B cell (primary cell): ENCODE measurements around the gene RTF2. TPM values are rescaled to one million over a fixed set of nuclear protein-coding genes. Genes with fewer than 3 reads are reported as not detected.

ENCODE experiments used
- ATAC-seq: fragments of 200-7000 bp; cut with Tn5 transposase; one replicate; pipeline ENCODE4 v1.10.0; 2021; ENCODE audit warnings: low read depth, mild to moderate bottlenecking, moderate number of reproducible peaks, moderate library complexity
- CTCF ChIA-PET: fragments of 350-600 bp; sonication (Branson Sonifier 250); formaldehyde crosslinking; loops from one replicate; lab custom pipeline; 2021; ENCODE audit warnings: antibody characterized with exemption, inconsistent platforms; lab: Charles Lee
- POLR2A ChIA-PET: fragments of 350-600 bp; sonication (Branson Sonifier 250); formaldehyde crosslinking; loops from one replicate; lab custom pipeline; 2021; ENCODE audit warnings: antibody characterized with exemption; lab: Charles Lee
- DNase-seq: peaks from one replicate; pipeline ENCODE4 v3.0.0; 2013
- H2AFZ ChIP-seq: 2 replicates; pipeline ENCODE4 v1.6.1; 2012; ENCODE audit warnings: mild to moderate bottlenecking, low read depth, low read length; ENCODE audit not compliant: insufficient read depth, poor library complexity, severe bottlenecking
- H3K27ac ChIP-seq, 2 donors: 1 replicate in 1 of 2; 2 replicates in 1 of 2; pipeline ENCODE4 v1.5.1; 2012 to 2013; ENCODE audit warnings: low read length in 2 of 2, mild to moderate bottlenecking in 2 of 2, moderate library complexity in 1 of 2
- H3K27me3 ChIP-seq, 4 experiments: fragments of 200-600 bp in 1 of 4; sonication (generic) in 1 of 4; replicated peaks in 1 of 4; 1 replicate in 2 of 4; 2 replicates in 2 of 4; pipeline versions ENCODE4 v1.6.1 to v1.7.0; 2013 to 2016; ENCODE audit warnings: low read length in 3 of 4, mild to moderate bottlenecking in 2 of 4, mixed read lengths in 1 of 4, moderate library complexity in 1 of 4; ENCODE audit not compliant: insufficient read depth in 4 of 4, control insufficient read depth in 3 of 4; ENCODE audit errors: control extremely low read depth in 1 of 4
- H3K36me3 ChIP-seq, 2 experiments: replicated peaks in 1 of 2; 1 replicate in 1 of 2; 2 replicates in 1 of 2; pipeline versions ENCODE4 v1.6.1 to v1.7.1; 2013; ENCODE audit warnings: low read length in 1 of 2; ENCODE audit not compliant: insufficient read depth in 2 of 2, control insufficient read depth in 1 of 2; ENCODE audit errors: control extremely low read depth in 1 of 2, extremely low read depth in 1 of 2
- H3K4me1 ChIP-seq, 2 donors: fragments of 200-600 bp in 1 of 2; sonication (generic) in 1 of 2; 1 replicate in 1 of 2; 2 replicates in 1 of 2; pipeline versions ENCODE4 v1.5.1 to v1.6.1; 2013 to 2017; ENCODE audit warnings: low read length in 2 of 2; ENCODE audit not compliant: control insufficient read depth in 2 of 2, insufficient read depth in 2 of 2
- H3K4me2 ChIP-seq: replicated peaks from 2 replicates; pipeline ENCODE3; 2012; ENCODE audit warnings: mild to moderate bottlenecking, low read depth, low read length; ENCODE audit not compliant: poor library complexity, severe bottlenecking
- H3K4me3 ChIP-seq, 5 experiments: fragments of 200-600 bp in 1 of 5; sonication (generic) in 1 of 5; 1 replicate in 3 of 5; 2 replicates in 2 of 5; pipeline versions ENCODE4 v1.5.1 to v1.7.0; 2011 to 2016; ENCODE audit warnings: low read length in 4 of 5, mild to moderate bottlenecking in 4 of 5, low read depth in 2 of 5, control low read depth in 1 of 5, moderate library complexity in 1 of 5; ENCODE audit not compliant: insufficient read depth in 1 of 5; ENCODE audit errors: control extremely low read depth in 1 of 5, extremely low read depth in 1 of 5
- H3K79me2 ChIP-seq: fragments of 200-600 bp; sonication (generic); one replicate; pipeline ENCODE4 v1.6.0; 2016; ENCODE audit warnings: low read length; ENCODE audit not compliant: control insufficient read depth, insufficient read depth
- H3K9ac ChIP-seq: fragments of 200-600 bp; sonication (generic); 2 replicates; pipeline ENCODE4 v1.6.1; 2017; ENCODE audit warnings: mild to moderate bottlenecking, low read length, moderate library complexity
- H3K9me3 ChIP-seq, 3 donors: one replicate each; pipeline versions ENCODE4 v1.6.1 to v1.7.1; 2013; ENCODE audit warnings: low read length in 2 of 3; ENCODE audit not compliant: control insufficient read depth in 2 of 3, insufficient read depth in 1 of 3; ENCODE audit errors: control extremely low read depth in 1 of 3
- H4K20me1 ChIP-seq: 2 replicates; pipeline ENCODE4 v1.6.0; 2012; ENCODE audit warnings: mild to moderate bottlenecking, low read length; ENCODE audit not compliant: insufficient read depth, control insufficient read depth, poor library complexity, severe bottlenecking
- H3K27ac Mint-ChIP-seq: one replicate; pipeline ENCODE4 v1.8.0; 2021; ENCODE audit warnings: mixed read lengths
- H3K27me3 Mint-ChIP-seq: one replicate; pipeline ENCODE4 v1.8.0; 2021; ENCODE audit warnings: mixed read lengths
- H3K4me1 Mint-ChIP-seq: one replicate; pipeline ENCODE4 v1.8.0; 2021; ENCODE audit warnings: mixed read lengths
- H3K4me3 Mint-ChIP-seq: one replicate; pipeline ENCODE4 v1.8.0; 2021; ENCODE audit warnings: mixed read lengths
- H3K9me3 Mint-ChIP-seq: one replicate; pipeline ENCODE4 v1.8.0; 2022; ENCODE audit warnings: mixed read lengths; ENCODE audit not compliant: insufficient read depth
- EZH2 ChIP-seq: IDR thresholded peaks from 2 replicates; pipeline ENCODE4 v1.6.1; 2012; ENCODE audit warnings: borderline replicate concordance, low read depth, mild to moderate bottlenecking, moderate library complexity, low read length; ENCODE audit not compliant: insufficient read depth, poor library complexity, severe bottlenecking
- WGBS: methylation state at CpG from one replicate; pipeline ENCODE4 v1.1.5; 2013; ENCODE audit warnings: missing lambda C conversion rate; ENCODE audit not compliant: insufficient coverage; 5-methylcytosine and 5-hydroxymethylcytosine counted together
- intact Hi-C: fragments of 100-400 bp; cut with micrococcal nuclease; formaldehyde crosslinking; loops from one replicate; pipeline ENCODE4 v1.10.0; 2022
- polyA plus RNA-seq: library from polyadenylated mRNA; depleted of rRNA; stranded (reverse); fragments of >200 nt; gene quantifications from 2 replicates; pipeline ENCODE4 v1.2.3, GENCODE V29; 2012
- total RNA-seq, 2 donors: library from RNA; stranded (reverse); fragments of 120-200 nt in 1 of 2; gene quantifications; 1 replicate in 1 of 2; 2 replicates in 1 of 2; pipeline versions ENCODE4 v1.2.3 to v1.2.4, GENCODE V29; 2013 to 2022
- TF ChIP-seq, protein P1 (sequence below): fragments of 200-600 bp; IDR thresholded peaks from one replicate; pipeline ENCODE4 v1.8.0; 2022; ENCODE audit warnings: antibody characterized with exemption, mild to moderate bottlenecking

The RTF2 gene
- total and polyA plus RNA-seq, 2 donors (not counting 1 experiment from before 2014, with no cell fraction given): 34.6 to 78.4 TPM

DNA sequence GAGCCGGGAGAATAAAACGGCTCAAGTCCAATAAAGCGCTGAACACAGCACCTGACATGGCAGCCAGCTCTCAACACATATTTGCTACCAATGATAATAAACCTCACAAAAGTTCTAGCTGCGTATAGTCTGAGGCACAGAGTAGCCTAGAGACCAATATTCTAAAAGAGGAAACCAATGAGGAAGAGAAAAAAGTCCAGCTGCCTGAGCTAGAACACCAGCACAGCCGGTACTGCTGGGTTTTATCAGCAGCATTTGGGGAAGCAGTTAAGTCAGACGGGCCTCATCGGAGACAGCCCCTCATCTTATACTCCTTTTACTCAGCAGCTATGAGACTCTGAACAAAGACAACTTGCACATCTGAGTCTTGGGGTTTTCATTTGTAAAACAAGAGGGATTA lies 2.4 kb upstream of the RTF2 start:
- peaks cover 25% of the 10 kb centered on the region for H3K79me2 ChIP-seq
- H3K4me1 ChIP-seq: peaks cover 37 to 53% of the 10 kb centered on the region in 2 donors
- H3K27ac ChIP-seq: peak overlapping the region; percentile 73 to 85
- ATAC-seq: peak; percentile 29
- Mint-ChIP-seq H3K4me1 (peaks cover 50% of the 10 kb centered on the region), H3K27ac (peak overlapping the region; percentile 77), H3K9me3 (no peaks in the 10 kb centered on the region), H3K4me3 (peak overlapping the region; percentile 13), H3K27me3 (no peaks in the 10 kb centered on the region)
- intact Hi-C loops: no loop called here
- H3K9me3 ChIP-seq: no peaks in the 10 kb centered on the region
- H3K36me3 ChIP-seq: no peaks in the 10 kb centered on the region
- ChIA-PET POLR2A (no interaction called here), CTCF (interaction anchor here (1.5 to 3.6 kb wide), 2 partner anchors 64 to 68 kb away, joined by 3 to 15 read pairs; no protein-coding TSS in a partner anchor)
- H3K9ac ChIP-seq: peak overlapping the region; percentile 8
- H3K4me3 ChIP-seq: no peak overlapping the region
- WGBS: 20% methylated on average over 4 of the region's 7 CpGs
- no peak for TF ChIP-seq EZH2
- TF ChIP-seq, protein P1, sequence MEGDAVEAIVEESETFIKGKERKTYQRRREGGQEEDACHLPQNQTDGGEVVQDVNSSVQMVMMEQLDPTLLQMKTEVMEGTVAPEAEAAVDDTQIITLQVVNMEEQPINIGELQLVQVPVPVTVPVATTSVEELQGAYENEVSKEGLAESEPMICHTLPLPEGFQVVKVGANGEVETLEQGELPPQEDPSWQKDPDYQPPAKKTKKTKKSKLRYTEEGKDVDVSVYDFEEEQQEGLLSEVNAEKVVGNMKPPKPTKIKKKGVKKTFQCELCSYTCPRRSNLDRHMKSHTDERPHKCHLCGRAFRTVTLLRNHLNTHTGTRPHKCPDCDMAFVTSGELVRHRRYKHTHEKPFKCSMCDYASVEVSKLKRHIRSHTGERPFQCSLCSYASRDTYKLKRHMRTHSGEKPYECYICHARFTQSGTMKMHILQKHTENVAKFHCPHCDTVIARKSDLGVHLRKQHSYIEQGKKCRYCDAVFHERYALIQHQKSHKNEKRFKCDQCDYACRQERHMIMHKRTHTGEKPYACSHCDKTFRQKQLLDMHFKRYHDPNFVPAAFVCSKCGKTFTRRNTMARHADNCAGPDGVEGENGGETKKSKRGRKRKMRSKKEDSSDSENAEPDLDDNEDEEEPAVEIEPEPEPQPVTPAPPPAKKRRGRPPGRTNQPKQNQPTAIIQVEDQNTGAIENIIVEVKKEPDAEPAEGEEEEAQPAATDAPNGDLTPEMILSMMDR: no peak
- peak overlapping the region; percentile 67 for H2AFZ ChIP-seq
- no peaks in the 10 kb centered on the region for H4K20me1 ChIP-seq
- H3K4me2 ChIP-seq: peak overlapping the region; percentile 42
- H3K27me3 ChIP-seq: no peaks in the 10 kb centered on the region
- peak; percentile 74 for DNase-seq

DNA sequence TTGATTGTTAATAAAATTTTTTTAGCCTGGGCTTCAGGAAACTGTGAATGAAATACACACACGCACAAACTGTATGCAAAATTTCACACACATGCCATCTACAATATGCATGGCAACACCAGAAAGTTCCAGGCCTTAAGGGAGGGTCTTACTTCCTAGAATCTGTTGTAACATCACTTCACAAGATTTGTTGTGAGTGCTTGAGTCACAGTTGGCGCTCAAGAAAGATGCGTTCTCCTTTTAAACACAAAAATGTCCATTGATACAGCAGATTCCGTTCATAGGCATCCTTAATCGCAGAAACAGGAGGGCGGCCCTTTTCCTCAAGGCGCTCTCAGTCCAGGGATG lies 485 bp upstream of the RTF2 start:
- DNase-seq: no peak
- Histone ChIP-seq H2AFZ (peak overlapping the region; percentile 80), H3K9me3 (no peaks in the 10 kb centered on the region), H3K4me1 (peaks cover 37 to 50% of the 10 kb centered on the region in 2 donors), H3K27me3 (no peaks in the 10 kb centered on the region), H3K4me2 (peak overlapping the region; percentile 87), H3K27ac (peak overlapping the region; percentile 72 to 94), H3K36me3 (peaks cover 0 to 4% of the 10 kb centered on the region in 2 experiments), H3K4me3 (peak overlapping the region; percentile 44 to 98 (median 91)), H3K79me2 (peaks cover 41% of the 10 kb centered on the region), H3K9ac (peak overlapping the region; percentile 82), H4K20me1 (no peaks in the 10 kb centered on the region)
- peak overlapping the region; percentile 100 for H3K4me3 Mint-ChIP-seq
- CTCF ChIA-PET: interaction anchor here (1.0 kb wide), 1 partner anchor 78 kb away, joined by 3 read pairs; no protein-coding TSS in a partner anchor
- intact Hi-C loops: loop anchor here (1.0 kb wide), 3 partner anchors 68 to 110 kb away; partner anchors contain the start of genes AURKA, CSTF1 and FAM210B
- H3K27me3 Mint-ChIP-seq: no peaks in the 10 kb centered on the region
- TF ChIP-seq, protein P1: no peak
- no peak for TF ChIP-seq EZH2
- no peaks in the 10 kb centered on the region for H3K9me3 Mint-ChIP-seq
- H3K27ac Mint-ChIP-seq: peak overlapping the region; percentile 98
- H3K4me1 Mint-ChIP-seq: peaks cover 50% of the 10 kb centered on the region
- WGBS: 4% methylated on average over 4 of the region's 7 CpGs
- ATAC-seq: peak; percentile 1
- POLR2A ChIA-PET: interaction anchor here (1.4 kb wide), 1 partner anchor 76 kb away, joined by 5 read pairs; the partner anchor contains the start of genes AURKA and CSTF1
